ENCODE results near the gene POLA1.

GRCh38 chrX:24799078-24799477, 105.4 kb downstream of the POLA1 start:
- TF ChIP-seq, protein P1, sequence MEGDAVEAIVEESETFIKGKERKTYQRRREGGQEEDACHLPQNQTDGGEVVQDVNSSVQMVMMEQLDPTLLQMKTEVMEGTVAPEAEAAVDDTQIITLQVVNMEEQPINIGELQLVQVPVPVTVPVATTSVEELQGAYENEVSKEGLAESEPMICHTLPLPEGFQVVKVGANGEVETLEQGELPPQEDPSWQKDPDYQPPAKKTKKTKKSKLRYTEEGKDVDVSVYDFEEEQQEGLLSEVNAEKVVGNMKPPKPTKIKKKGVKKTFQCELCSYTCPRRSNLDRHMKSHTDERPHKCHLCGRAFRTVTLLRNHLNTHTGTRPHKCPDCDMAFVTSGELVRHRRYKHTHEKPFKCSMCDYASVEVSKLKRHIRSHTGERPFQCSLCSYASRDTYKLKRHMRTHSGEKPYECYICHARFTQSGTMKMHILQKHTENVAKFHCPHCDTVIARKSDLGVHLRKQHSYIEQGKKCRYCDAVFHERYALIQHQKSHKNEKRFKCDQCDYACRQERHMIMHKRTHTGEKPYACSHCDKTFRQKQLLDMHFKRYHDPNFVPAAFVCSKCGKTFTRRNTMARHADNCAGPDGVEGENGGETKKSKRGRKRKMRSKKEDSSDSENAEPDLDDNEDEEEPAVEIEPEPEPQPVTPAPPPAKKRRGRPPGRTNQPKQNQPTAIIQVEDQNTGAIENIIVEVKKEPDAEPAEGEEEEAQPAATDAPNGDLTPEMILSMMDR (conservative IDR thresholded peaks at IDR 0.05; ENCODE audit: low read depth, low read length), result no peak
- TF ChIP-seq RAD21 (IDR thresholded peaks at IDR 0.05; ENCODE audit: low read length), result no peak

Data from IMR-90 (cell line).